Measurements from ENCODE around the gene SUN2. TPM values are rescaled to one million over a fixed set of nuclear protein-coding genes. Genes with fewer than 3 reads are reported as not detected.

Gene SUN2
- total RNA-seq, 1 experiment from 2014 or later, result 45.1 TPM

GRCh38 chr22:38751066-38751421, 4.8 kb downstream of the SUN2 start:
- no TSS peak for BruUV-seq (replicated peaks)
- ChIA-PET CTCF (no interaction called here), POLR2A (no interaction called here)
- Histone ChIP-seq H3K4me1 (ENCODE audit: control insufficient read depth, insufficient read depth, low read length) (peaks cover 5% of the 10 kb centered on the region; the same call in 1 of the 2 replicates), H3K27me3 (ENCODE audit: control insufficient read depth, insufficient read depth, low read length) (no peaks in the 10 kb centered on the region), H3K36me3 (ENCODE audit: control insufficient read depth, insufficient read depth, low read length) (no peaks in the 10 kb centered on the region), H3K27ac (ENCODE audit: low read length) (no peak overlapping the region), H3K4me3 (ENCODE audit: low read depth in 2 of 2, low read length in 2 of 2) (no peak overlapping the region), H3K9me3 (ENCODE audit: control insufficient read depth, insufficient read depth, low read depth, low read length) (no peaks in the 10 kb centered on the region)
- no peak for DNase-seq (ENCODE audit: low read depth, low spot score)
- TF ChIP-seq REST (IDR thresholded peaks at IDR 0.05; ENCODE audit: insufficient read depth in 1 of 2, low read depth in 2 of 2, low read length in 1 of 2), result no peak
- intact Hi-C loops (cut with micrococcal nuclease; ENCODE audit: unreplicated experiment) (no loop called here), in situ Hi-C loops (cut with HindIII; ENCODE audit: low pct_unique_long_range_greater_than_20kb, low sequenced_read_pairs) (no loop called here)
- no peak for ATAC-seq

- BruUV-seq (replicated peaks), result no TSS peak
- H3K36me3 ChIP-seq (ENCODE audit: control insufficient read depth, insufficient read depth, low read length), result no peaks in the 10 kb centered on the region
- peaks cover 5% of the 10 kb centered on the region; the same call in 1 of the 2 replicates for H3K4me1 ChIP-seq (ENCODE audit: control insufficient read depth, insufficient read depth, low read length)
- no peaks in the 10 kb centered on the region for H3K27me3 ChIP-seq (ENCODE audit: control insufficient read depth, insufficient read depth, low read length)
- TF ChIP-seq REST (IDR thresholded peaks at IDR 0.05; ENCODE audit: insufficient read depth in 1 of 2, low read depth in 2 of 2, low read length in 1 of 2), result no peak
- no peak for TF ChIP-seq SIN3A (IDR thresholded peaks at IDR 0.05; ENCODE audit: borderline replicate concordance, insufficient read depth, low read depth, low read length)
- TF ChIP-seq TCF7L2 (IDR thresholded peaks at IDR 0.05; ENCODE audit: low read depth, low read length), result no peak
- TF ChIP-seq POLR2AphosphoS5 (IDR thresholded peaks at IDR 0.05; ENCODE audit: low read depth, low read length), result no peak
- no peak for TF ChIP-seq CTCF (IDR thresholded peaks at IDR 0.05)
- no peaks in the 10 kb centered on the region for H3K9me3 ChIP-seq (ENCODE audit: control insufficient read depth, insufficient read depth, low read depth, low read length)
- DNase-seq (ENCODE audit: low read depth, low spot score), result no peak
- H3K4me3 ChIP-seq (ENCODE audit: low read depth in 2 of 2, low read length in 2 of 2), result no peak overlapping the region
- intact Hi-C loops (cut with micrococcal nuclease; ENCODE audit: unreplicated experiment) (no loop called here), in situ Hi-C loops (cut with HindIII; ENCODE audit: low pct_unique_long_range_greater_than_20kb, low sequenced_read_pairs) (no loop called here)
- POLR2A ChIA-PET, result no interaction called here
- no peak overlapping the region for H3K27ac ChIP-seq (ENCODE audit: low read length)
- no peak for ATAC-seq
- CTCF ChIA-PET, result no interaction called here
Measured at GRCh38 chr22:38750638-38751037, 5.2 kb downstream of the SUN2 start.
